GM12878 (cell line): ENCODE measurements around the gene LCA5. TPM values are rescaled to one million over a fixed set of nuclear protein-coding genes. Genes with fewer than 3 reads are reported as not detected.

Experiments
- ATAC-seq: fragments of 200-7000 bp; cut with Tn5 transposase; 3 replicates; pipeline ENCODE4 v1.9.1; 2020; ENCODE audit warnings: mild to moderate bottlenecking, moderate library complexity
- BruUV-seq: library from RNA; stranded (reverse); fragments of 400-500 nt; replicated peaks from 2 replicates; lab custom pipeline; 2021; lab: Mats Ljungman, UMichigan
- CTCF ChIA-PET: fragments of 300-600 bp; sonication (Branson Sonifier 250); formaldehyde crosslinking; extraction: SDS; loops from one replicate; lab custom pipeline; 2021; ENCODE audit warnings: inconsistent platforms; lab: Yijun Ruan, JAX
- POLR2A ChIA-PET: fragments of 350-600 bp; formaldehyde crosslinking; extraction: SDS; loops from one replicate; lab custom pipeline; 2021; ENCODE audit warnings: inconsistent platforms; lab: Charles Lee
- RAD21 ChIA-PET: fragments of 300-600 bp; sonication (Branson Sonifier 250); formaldehyde crosslinking; loops from one replicate; lab custom pipeline; 2023; ENCODE audit warnings: antibody characterized with exemption; ENCODE audit not compliant: unreplicated experiment; lab: Charles Lee
- SMC1A ChIA-PET: fragments of 300-600 bp; sonication (Branson Sonifier 250); formaldehyde crosslinking; loops from one replicate; lab custom pipeline; 2023; ENCODE audit not compliant: unreplicated experiment, uncharacterized antibody; lab: Charles Lee
- DNase-seq: peaks from one replicate; pipeline ENCODE4 v3.0.0-alpha.2; 2011; ENCODE audit warnings: low read depth, low spot score
- FAIRE-seq: peaks from 3 replicates; lab custom pipeline; 2011; peaks lifted over from hg19 to GRCh38; lab: Jason Lieb, UNC
- H2AFZ ChIP-seq: 2 replicates; pipeline ENCODE4 v1.6.0; 2011; ENCODE audit warnings: low read depth, low read length, control low read depth; ENCODE audit not compliant: control insufficient read depth
- H3K27ac ChIP-seq: 2 replicates; pipeline ENCODE4 v1.5.1; 2011; ENCODE audit warnings: control low read depth; ENCODE audit not compliant: control insufficient read depth, insufficient read depth
- H3K27me3 ChIP-seq, 2 experiments: replicated peaks in 1 of 2; 2 replicates each; pipeline versions ENCODE4 v1.6.0 to v1.6.1; 2011; ENCODE audit warnings: low read length in 1 of 2; ENCODE audit not compliant: control insufficient read depth in 2 of 2, insufficient read depth in 2 of 2
- H3K36me3 ChIP-seq, 2 experiments: 2 replicates each; pipeline ENCODE4 v1.5.1; 2011; ENCODE audit warnings: low read length in 1 of 2; ENCODE audit not compliant: control insufficient read depth in 2 of 2, insufficient read depth in 2 of 2
- H3K4me1 ChIP-seq: 2 replicates; pipeline ENCODE4 v1.6.1; 2011; ENCODE audit warnings: mild to moderate bottlenecking, low read length, moderate library complexity, mixed read lengths; ENCODE audit not compliant: control insufficient read depth, insufficient read depth
- H3K4me2 ChIP-seq: 2 replicates; pipeline ENCODE4 v1.6.0; 2011; ENCODE audit warnings: control low read depth; ENCODE audit not compliant: control insufficient read depth, insufficient read depth
- H3K4me3 ChIP-seq: fragments of 200-600 bp; sonication (generic); 2 replicates; pipeline ENCODE4 v1.5.1; 2016
- H3K79me2 ChIP-seq: 2 replicates; pipeline ENCODE4 v1.6.0; 2011; ENCODE audit warnings: low read length; ENCODE audit not compliant: control insufficient read depth, insufficient read depth
- H3K9ac ChIP-seq: 2 replicates; pipeline ENCODE4 v1.8.0; 2011; ENCODE audit warnings: low read length, control low read depth, mixed read lengths; ENCODE audit not compliant: control insufficient read depth, insufficient read depth
- H3K9me3 ChIP-seq: replicated peaks from 3 replicates; pipeline ENCODE4 v1.5.1; 2011; ENCODE audit warnings: mild to moderate bottlenecking, low read length; ENCODE audit not compliant: control insufficient read depth, insufficient read depth
- H4K20me1 ChIP-seq: 2 replicates; pipeline ENCODE4 v1.6.0; 2011; ENCODE audit not compliant: control insufficient read depth, insufficient read depth
- E2F8 ChIP-seq: fragments of 450-650 bp; IDR thresholded peaks from 2 replicates; pipeline ENCODE4 v1.6.1; 2018; ENCODE audit warnings: mild to moderate bottlenecking, low read depth, moderate library complexity; ENCODE audit not compliant: partially characterized antibody
- EED ChIP-seq: sonication (generic); IDR thresholded peaks from 2 replicates; pipeline ENCODE4 v1.6.1; 2016; ENCODE audit warnings: antibody characterized with exemption, low read depth
- EZH2 ChIP-seq: IDR thresholded peaks from 2 replicates; pipeline ENCODE4 v1.6.1; 2012; ENCODE audit warnings: low read depth, mild to moderate bottlenecking, control low read depth, inconsistent platforms, low read length, borderline replicate concordance; ENCODE audit not compliant: control insufficient read depth
- IRF3 ChIP-seq: fragments of 450-650 bp; IDR thresholded peaks from 2 replicates; pipeline ENCODE4 v1.6.1; 2014; ENCODE audit warnings: mild to moderate bottlenecking
- NKRF ChIP-seq: fragments of 450-650 bp; conservative IDR thresholded peaks from 2 replicates; pipeline ENCODE4 v1.6.1; 2017; ENCODE audit warnings: mild to moderate bottlenecking, moderate library complexity
- POLR2AphosphoS2 ChIP-seq: IDR thresholded peaks from 2 replicates; pipeline ENCODE4 v1.6.1; 2011; ENCODE audit warnings: low read depth, mild to moderate bottlenecking, low read length, improper control_type of control experiment, moderate library complexity
- SPI1 ChIP-seq: IDR thresholded peaks from 2 replicates; pipeline ENCODE4 v1.6.1; 2011; ENCODE audit warnings: low read depth, mild to moderate bottlenecking, low read length, moderate library complexity, borderline replicate concordance; ENCODE audit not compliant: insufficient read depth
- ZNF207 ChIP-seq: fragments of 450-650 bp; IDR thresholded peaks from 2 replicates; pipeline ENCODE4 v1.6.1; 2014; ENCODE audit warnings: antibody characterized with exemption, mild to moderate bottlenecking, borderline replicate concordance
- ZNF217 ChIP-seq: fragments of 450-650 bp; IDR thresholded peaks from 2 replicates; pipeline ENCODE4 v1.6.1; 2017; ENCODE audit warnings: antibody characterized with exemption, mild to moderate bottlenecking
- WGBS: methylation state at CpG from one replicate; pipeline ENCODE4 v1.1.6; 2016; ENCODE audit warnings: low lambda C conversion rate; ENCODE audit not compliant: insufficient replicate concordance, insufficient coverage; ENCODE audit errors: missing lambda C conversion rate; 5-methylcytosine and 5-hydroxymethylcytosine counted together
- in situ Hi-C: fragments of 300-500 bp; cut with MboI; formaldehyde crosslinking; loops from 9 replicates; pipeline ENCODE4 v1.14.3; 2018; ENCODE audit warnings: mixed read lengths
- intact Hi-C: fragments of 100-400 bp; cut with micrococcal nuclease; formaldehyde crosslinking; loops from one replicate; pipeline ENCODE4 v1.14.2; 2022; ENCODE audit not compliant: unreplicated experiment
- polyA plus RNA-seq, 11 experiments: library from polyadenylated mRNA; depleted of rRNA in 4 of 11; unstranded in 6 of 11; stranded (reverse) in 5 of 11; fragments of >200 nt; fragmentation: Nextera tagmentation in 4 of 11; fragmentation: Illumina TruSeq in 1 of 11; extraction: Ambion mirVana in 4 of 11; extraction: Trizol in 1 of 11; gene quantifications; 1 replicate in 1 of 11; 2 replicates in 10 of 11; pipeline versions ENCODE4 v1.2.1 to v1.2.3, GENCODE V29; 2011 to 2016; ENCODE audit warnings: inconsistent platforms in 2 of 11, missing spikeins in 2 of 11, low read depth in 1 of 11
- total RNA-seq, 4 experiments: library from RNA; depleted of rRNA in 3 of 4; stranded (reverse); fragments of >200 nt in 3 of 4; fragmentation: Illumina TruSeq in 1 of 4; extraction: Trizol in 1 of 4; gene quantifications; 2 replicates each; pipeline versions ENCODE4 v1.2.1 to v1.2.3, GENCODE V29; 2013 to 2021

Gene LCA5
- total and polyA plus RNA-seq, 10 of the 15 experiments (the other 5 are each of a cell fraction or from before 2014, with no cell fraction given), result 0.13 to 0.45 (median 0.27) TPM

- in situ Hi-C loops, result no loop called here
Measured at GRCh38 chr6:79455446-79455845, 81.8 kb downstream of the LCA5 start.

GRCh38 chr6:79453558-79454042 lies 83.6 kb downstream of the LCA5 start:
- Histone ChIP-seq H3K4me3 (no peak overlapping the region), H3K27me3 (no peaks in the 10 kb centered on the region), H3K4me2 (no peak overlapping the region), H3K36me3 (no peaks in the 10 kb centered on the region), H3K9me3 (no peaks in the 10 kb centered on the region), H3K9ac (no peak overlapping the region), H4K20me1 (no peaks in the 10 kb centered on the region), H2AFZ (0 out of 2 replicates have a peak overlapping the region, but pooled peaks have one; percentile 15), H3K4me1 (no peaks in the 10 kb centered on the region), H3K79me2 (no peaks in the 10 kb centered on the region), H3K27ac (no peak overlapping the region)
- intact Hi-C loops, result no loop called here
- ChIA-PET CTCF (interaction anchor here (1.2 to 1.5 kb wide), 4 partner anchors 8 to 80 kb away, joined by 3 to 6 read pairs (median 3); no protein-coding TSS in a partner anchor), RAD21 (interaction anchor here (1.6 kb wide), 1 partner anchor 17 kb away, joined by 3 read pairs; no protein-coding TSS in a partner anchor), POLR2A (interaction anchor here (0.5 to 1.0 kb wide), 2 partner anchors 10 to 247 kb away, joined by 3 read pairs; no protein-coding TSS in a partner anchor), SMC1A (interaction anchor here (0.6 to 1.2 kb wide), 3 partner anchors 21 to 119 kb away, joined by 3 to 4 read pairs (median 3); no protein-coding TSS in a partner anchor)
- 25% methylated on average over 3 of the region's 3 CpGs for WGBS
- peak; percentile 44 for FAIRE-seq
- no peak for DNase-seq
- ATAC-seq, result peak; percentile 33
- BruUV-seq, result no TSS peak
- in situ Hi-C loops, result no loop called here
- TF ChIP-seq IRF3, result no peak
- no peak for TF ChIP-seq E2F8
- no peak for TF ChIP-seq ZNF207
- no peak for TF ChIP-seq POLR2AphosphoS2
- no peak for TF ChIP-seq SPI1
- TF ChIP-seq EED, result no peak
- TF ChIP-seq NKRF, result no peak
- TF ChIP-seq EZH2, result no peak

More at GRCh38 chr6:79455446-79455845, 81.8 kb downstream of the LCA5 start:
- CTCF ChIA-PET, result no interaction called here
- H3K79me2 ChIP-seq, result no peaks in the 10 kb centered on the region
- H3K4me3 ChIP-seq, result no peak overlapping the region
- no peaks in the 10 kb centered on the region for H3K9me3 ChIP-seq
- no peak overlapping the region for H3K27ac ChIP-seq
- RAD21 ChIA-PET, result no interaction called here
- no peak overlapping the region for H2AFZ ChIP-seq
- H3K9ac ChIP-seq, result no peak overlapping the region
- H3K36me3 ChIP-seq, result no peaks in the 10 kb centered on the region
- H4K20me1 ChIP-seq, result no peaks in the 10 kb centered on the region
- FAIRE-seq, result no peak
- WGBS, result 37% methylated on average over 1 of the region's 1 CpG
- DNase-seq, result no peak
- intact Hi-C loops, result no loop called here
- no peaks in the 10 kb centered on the region for H3K27me3 ChIP-seq
- POLR2A ChIA-PET, result no interaction called here
- no peaks in the 10 kb centered on the region for H3K4me1 ChIP-seq
- no peak for TF ChIP-seq ZNF217
- H3K4me2 ChIP-seq, result no peak overlapping the region
- no TSS peak for BruUV-seq
- ATAC-seq, result no peak; the same call in 2 of the 3 replicates
- SMC1A ChIA-PET, result interaction anchor here (1.0 kb wide), 1 partner anchor 8 kb away, joined by 3 read pairs; no protein-coding TSS in a partner anchor
